NCI-H2227 (cell line): Measurements from ENCODE around the gene RASA3.
A peak's percentile ranks its signal among the peaks of the same experiment; 100 is the strongest.
"Not testable (repeated sequence)": the region's sequence is repeated elsewhere in the genome, so short reads cannot be mapped to it uniquely, and the experiment has no call there.

Experiments
- DNase-seq: peaks from one replicate; lab custom pipeline; 2025; ENCODE audit not compliant: unreplicated experiment; lab: John Stamatoyannopoulos, UW

The RASA3 gene

DNA sequence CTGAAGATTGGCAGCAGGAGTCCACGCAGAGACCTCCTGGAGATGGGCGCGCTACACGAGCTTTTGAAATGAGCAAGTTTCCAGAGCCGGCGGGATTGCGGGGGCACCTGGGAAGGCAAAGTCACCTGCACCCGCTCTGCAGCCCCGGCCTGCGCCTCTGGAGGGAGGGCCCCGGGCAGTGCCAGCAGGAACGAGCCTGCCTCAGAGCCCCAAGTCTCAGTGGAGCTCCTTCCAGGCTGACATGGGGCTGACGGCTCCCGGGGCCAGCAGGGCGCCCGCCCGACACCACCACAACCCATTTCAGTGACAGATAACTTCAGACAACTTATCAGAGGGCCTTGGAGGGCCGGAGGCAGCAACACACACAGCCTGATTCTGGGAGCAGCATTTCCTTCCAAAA lies 45.0 kb downstream of the RASA3 start:
- DNase-seq: no peak

DNA sequence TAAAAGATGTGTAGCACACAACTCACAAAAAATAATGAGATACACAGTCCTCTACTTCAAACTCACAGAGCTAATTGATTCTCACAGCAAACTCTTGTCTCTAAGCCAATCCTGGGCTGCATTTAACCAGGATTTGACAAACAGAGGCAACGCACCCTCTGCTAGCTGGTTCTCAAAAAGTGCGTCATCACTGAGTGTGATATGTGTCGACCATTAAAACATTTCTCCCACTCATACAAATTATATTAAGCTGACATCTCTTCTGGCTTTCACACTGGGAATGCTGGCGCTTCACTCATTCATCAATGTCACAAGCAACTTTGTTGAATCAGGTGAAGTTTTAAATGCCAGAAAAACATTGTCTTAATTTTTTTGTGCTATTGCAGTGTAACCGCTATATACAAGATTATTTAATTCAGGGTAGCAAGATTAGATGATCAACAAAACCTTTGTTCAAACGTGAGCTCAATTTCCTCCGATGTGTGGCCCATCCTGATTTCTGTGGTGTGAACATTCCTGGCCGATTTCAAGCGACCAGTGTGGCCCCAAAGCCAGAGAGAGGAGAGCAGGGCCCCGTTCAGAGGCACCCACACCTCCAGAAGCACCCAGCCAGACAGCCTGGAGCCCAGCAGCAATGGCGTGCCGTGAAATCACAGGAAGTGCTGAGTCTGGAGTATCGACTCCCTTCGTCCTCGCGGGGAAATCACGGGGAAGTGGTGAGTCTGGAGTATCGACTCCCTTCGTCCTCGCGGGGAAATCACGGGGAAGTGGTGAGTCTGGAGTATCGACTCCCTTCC lies 49.4 kb downstream of the RASA3 start:
- no peak for DNase-seq

DNA sequence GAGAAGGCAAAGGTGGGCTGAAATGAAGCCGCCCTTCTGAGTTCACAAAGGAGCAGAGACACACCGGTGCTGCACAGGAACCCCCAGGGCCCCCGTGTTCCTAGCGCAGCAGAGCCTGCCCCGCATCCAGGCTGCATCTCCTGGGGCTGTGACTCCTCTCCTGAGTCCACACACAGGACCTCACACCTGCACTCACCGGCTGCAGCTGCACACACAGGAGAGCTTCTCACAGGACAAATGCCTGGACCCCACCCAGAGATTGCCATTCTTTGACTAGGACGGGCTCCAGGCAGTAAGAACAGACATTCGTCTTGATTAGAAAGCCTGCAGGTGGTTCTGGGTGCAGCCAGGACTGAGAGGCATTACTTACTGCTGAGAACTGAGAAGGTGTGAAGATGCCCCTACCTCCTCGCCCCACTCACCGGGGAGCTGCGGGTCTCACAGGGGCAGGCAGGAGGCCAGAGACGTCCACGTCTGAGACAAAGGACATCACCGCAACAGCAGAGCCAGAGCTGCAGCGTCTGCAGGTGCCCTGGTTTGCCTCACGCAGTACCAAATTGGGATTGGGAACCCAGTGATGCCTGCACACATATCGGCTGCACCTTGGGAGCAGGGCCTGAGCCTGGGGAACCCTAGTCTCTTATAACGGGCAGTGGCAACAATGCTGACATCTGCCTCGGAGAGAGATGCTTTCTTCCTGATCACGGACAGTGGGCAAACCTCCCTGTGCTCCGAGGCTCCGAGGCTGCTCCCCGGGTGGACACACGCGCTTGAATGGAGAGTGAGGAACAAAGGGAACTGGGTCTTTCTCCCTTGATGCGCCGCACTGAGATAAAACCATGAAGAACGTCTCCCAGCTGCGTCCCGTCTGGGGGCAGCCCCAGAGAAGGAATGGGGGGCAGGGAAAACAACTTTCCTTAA lies 50.4 kb downstream of the RASA3 start:
- DNase-seq: no peak

DNA sequence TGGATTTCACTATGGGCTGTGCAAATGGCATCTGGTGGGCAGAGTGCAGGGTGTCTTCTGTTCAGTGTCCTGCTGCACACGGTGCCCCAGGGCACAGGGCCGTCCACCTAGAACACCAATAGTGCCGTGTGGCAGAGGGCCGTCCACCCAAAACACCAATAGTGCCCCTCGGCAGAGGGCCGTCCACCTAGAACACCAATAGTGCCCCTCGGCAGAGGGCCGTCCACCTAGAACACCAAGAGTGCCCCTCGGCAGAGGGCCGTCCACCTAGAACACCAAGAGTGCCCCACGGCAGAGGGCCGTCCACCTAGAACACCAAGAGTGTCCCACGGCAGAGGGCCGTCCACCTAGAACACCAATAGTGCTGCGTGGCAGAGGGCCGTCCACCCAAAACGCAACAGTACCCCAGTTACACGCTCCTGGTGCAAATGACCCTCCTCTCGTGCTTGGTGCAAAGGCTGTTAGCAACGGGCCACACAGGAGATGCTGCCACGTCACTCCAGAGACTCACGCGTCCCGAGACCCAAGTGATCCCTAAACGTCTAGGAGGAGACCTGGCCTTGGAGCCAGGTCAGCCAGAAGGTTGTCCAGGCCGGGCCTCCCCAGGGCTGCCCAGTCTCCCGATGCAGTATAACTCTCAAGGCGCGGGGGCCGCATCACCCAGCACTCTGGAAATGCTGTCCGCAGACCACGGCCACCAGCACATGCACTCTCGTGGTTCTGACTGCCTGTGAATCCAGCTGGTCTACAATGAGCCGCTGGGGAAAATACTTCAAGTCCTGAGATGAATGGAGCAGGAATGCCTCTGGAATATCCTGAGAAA lies 51.5 kb downstream of the RASA3 start:
- DNase-seq: no peak

DNA sequence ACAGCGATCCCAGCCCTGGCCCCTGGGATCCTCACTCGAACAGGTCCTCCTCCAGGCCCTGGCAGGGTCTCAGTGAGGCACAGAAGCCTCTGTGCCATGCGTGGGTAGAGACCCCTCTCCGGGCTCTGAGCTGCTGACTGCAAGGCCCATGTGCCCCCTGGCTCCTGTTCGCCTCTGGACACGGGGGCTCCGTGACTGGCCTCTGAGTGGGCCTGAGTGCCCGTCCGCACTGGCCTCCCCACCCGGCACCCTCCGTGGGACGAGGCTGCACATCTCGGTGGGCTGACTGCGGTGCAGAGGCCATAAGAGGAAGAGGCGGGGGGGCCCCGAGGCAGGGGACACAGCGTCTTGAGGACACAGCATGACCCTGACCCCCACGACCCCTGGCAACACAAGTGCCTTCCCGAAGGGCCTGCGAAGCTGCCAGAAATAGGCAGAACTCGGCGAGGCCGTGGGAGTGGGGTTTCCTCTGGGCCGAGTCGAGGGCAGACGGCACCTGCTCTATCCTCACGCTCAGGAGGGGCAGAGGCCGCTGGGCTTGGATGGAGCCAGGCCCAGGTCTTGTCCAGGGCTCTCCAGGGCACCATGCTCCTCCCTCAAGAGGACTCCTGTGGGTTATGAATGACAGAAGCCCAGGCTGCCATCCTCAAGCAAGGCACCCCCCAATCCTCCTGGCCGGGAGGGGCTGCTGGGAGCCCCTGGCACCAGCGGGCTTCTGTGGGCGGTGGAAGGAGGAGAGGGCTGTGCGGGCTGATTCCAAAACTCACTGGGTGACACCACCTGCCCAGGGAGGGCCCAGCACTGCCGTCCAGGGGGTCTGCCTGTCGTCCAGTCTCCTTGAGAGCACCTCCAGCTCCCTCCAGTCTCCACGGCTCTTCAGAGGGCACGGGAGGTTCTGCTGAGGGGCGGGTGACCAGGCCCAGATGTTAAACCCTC lies 52.6 kb downstream of the RASA3 start:
- no peak for DNase-seq

DNA sequence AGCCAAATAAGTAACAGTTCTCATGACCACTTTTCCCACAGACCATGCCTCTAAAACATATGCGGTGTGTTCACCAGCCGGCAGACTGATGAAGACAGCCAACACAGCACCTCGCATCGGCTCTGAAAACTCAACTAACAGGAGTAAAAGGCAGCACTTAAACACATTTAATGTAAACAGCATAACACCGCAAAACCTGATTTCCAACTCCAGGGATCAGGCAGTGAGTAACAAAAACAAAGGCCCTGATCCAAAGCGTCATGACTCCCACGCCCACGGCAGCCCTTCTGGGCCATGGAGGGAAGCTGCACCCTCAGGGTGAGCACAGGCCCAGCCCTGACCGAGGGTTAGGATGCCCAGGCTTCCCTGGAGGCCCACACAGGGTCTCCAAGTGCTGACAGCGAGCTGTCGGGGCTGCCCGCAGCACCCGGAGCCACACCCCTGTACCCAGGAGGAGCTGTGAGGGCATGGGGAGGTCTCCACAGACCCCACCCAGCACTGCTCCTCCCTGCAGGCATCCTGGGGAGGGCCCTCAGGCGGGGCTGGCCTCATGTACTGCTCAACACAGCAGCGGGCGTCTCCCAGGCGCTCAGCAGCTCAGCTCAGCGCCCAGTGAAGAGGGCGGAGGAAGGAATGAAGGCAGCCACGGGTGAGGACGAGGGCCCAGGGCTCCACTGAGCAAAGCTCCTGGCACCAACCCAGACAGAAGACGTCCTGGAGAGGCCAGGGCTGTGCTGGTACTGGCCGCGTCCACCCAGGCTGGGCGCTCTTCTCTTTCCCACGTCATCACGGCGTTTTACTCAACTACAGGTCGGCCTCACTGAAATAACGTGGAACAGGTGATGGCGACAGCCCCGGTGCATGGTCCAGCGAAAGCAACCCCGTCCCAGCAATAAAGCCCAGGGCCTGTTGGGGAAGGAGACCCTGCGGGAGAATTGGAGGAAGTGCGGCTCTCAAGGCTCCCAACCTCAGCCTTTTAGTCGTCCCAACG lies 53.7 kb downstream of the RASA3 start:
- no peak for DNase-seq

DNA sequence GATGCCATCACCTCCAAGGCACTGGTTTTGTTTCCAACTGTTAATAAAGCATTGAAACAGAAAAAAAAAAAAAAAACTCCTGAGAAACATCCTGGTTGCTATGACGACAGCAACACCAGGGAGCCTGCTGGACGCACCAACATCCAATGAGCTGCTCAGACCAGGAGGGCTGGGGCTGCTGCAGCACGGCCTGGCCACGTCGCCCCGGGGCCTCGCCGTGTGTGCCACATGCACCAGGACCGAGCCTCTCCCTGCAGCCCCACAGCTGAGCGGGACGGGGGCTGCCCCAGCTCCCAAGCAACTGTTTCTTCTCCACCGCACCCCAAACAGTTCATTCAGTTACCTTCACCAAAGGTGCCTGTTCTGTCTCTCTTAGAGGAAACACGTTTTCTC lies 54.5 kb downstream of the RASA3 start:
- peak; percentile 80 for DNase-seq

DNA sequence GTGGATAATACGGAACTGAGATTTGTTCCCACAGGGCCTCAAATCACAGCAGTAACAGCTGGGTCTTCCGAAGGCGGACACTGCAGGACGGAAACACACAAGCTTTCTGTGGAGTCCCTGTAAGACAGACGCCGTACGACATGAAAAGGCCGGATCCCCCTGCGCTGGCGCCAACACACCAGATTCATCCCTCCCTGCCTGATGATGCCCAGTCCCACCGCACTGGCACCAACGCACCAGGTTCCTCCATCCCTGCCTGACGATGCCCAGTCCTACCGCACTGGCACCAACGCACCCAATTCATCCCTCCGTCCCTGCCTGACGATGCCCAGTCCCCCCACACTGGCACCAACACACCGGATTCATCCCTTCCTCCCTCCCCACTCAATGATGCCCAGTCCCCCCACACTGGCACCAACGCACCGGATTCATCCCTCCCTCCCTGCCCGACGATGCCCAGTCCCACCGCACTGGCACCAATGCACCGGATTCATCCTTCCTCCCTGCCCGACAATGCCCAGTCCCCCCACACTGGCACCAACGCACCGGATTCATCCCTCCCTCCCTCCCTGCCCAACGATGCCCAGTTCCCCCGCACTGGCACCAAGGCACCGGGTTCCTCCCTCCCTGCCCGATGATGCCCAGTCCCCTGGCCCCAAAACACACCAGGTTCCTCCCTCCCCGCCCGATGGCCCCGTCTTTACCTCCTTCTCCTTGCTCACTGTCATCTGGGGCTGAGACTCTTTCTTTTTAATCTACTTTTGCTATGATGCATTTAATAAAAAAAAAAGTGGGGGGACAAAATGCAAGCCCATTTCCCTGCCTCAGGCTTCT lies 55.1 kb downstream of the RASA3 start:
- DNase-seq: no peak

DNA sequence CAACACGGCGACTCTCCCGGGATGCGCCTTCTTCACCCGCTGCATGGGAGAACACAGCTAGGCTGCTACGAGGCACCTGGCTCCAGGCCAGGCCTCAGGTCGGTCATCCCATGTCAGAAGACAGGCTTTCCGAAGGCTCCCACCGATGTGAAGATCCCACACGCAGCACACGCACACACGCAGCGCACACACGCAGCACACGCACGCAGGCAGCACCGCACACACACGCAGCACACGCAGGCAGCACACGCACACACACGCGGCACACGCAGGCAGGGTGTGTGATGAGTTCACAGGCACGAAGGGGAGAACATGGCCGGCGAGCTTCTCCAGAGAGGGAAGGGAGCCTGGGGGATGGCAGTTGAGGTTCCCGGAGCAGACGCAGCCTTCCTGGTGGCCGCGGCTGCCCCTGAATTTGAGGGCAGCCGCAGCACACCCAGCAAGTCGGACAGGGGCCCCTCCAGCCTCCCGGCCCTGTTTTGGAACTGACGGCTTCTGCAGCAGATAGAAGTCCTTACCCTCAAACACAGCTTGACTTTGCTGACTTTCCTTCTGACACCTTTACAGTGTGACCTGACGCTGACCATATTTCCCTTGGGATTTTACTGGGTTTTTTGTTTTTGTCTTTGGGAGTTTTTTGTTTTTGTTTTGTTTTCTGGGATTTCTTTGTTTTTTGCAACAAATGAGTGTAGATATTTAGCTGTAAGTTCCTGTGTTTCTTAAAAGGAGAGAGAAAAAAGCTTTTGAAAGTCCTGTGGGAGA lies 55.9 kb downstream of the RASA3 start:
- no peak for DNase-seq

DNA sequence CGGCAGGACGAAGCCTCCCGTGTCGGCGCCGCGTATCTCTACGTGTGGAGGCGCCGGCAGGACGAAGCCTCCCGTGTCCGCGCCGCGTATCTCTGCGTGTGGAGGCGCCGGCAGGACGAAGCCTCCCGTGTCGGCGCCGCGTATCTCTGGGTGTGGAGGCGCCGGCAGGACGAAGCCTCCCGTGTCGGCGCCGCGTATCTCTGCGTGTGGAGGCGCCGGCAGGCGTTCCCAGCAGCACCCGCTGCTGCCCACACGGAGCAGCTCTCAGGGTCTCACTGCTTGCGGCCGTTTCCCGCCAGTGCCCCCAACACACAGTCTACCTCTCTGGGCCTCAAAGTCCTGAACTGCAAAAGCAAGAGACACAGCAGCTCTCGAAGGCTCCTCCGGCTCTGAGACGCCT lies 56.6 kb downstream of the RASA3 start:
- DNase-seq: not testable (repeated sequence)

DNA sequence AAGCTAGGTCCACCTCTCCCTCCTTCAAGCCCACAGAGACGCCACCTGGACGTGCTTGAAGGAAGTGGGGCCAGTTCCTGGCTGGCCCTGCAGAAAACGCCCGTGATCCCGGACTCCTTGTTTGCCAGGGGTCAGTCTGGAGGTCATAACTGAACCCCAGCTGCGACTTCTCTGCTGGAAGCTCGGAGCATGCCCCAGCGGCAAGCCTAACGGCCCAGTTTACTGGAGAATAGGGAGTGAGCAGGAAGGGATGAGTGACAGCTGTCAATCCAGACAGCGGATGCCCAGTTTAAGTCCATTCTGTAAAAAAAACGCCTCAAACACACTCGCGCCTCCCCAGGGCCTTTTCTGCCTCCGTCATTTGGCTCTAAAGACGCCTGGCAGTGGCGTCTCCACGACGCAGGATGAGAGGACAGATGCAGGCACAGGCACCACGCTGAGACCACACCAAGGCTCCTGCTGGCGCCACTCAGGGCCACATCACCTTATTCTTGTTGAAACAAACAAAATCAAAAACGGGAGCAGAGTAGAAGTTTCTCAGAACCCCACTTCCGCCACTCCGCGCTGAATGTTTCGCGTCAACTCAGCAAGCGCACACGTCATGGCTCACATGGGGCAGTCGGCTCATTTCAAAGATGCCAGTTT lies 57.6 kb downstream of the RASA3 start:
- no peak for DNase-seq

DNA sequence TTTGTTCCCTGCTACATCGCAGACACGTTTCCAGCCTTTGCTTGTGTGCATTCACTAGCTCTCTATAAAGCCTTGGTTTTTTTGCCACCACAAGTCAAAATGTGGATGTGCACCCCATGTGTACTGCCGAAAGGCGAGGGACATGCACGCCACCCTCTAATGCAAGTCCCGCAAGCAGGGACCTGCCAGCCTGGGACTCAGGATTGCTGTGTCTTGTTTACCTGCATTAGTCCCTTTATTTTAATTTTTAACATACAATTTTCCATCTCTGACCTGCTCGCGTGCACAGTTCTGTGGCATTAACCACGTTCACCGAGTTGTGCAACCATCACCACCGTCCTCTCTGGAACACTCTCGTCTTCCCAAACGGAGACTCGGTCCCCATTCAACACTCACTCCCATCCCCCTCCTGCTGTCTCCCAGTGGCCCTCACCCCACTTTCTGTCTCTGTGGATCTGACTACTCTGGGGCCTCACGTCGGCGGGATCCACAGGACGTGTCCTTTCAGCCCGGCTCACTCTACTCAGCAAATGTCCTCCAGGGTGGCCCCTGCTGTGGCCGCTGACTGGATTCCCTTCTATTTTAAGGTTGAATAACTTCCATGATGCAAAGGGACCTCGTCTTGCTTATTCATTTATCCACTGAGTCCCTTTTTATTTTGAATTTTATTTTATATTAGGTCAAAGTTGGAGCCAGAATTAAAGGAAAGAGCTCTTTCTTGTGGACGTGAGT lies 58.4 kb downstream of the RASA3 start:
- no peak for DNase-seq

DNA sequence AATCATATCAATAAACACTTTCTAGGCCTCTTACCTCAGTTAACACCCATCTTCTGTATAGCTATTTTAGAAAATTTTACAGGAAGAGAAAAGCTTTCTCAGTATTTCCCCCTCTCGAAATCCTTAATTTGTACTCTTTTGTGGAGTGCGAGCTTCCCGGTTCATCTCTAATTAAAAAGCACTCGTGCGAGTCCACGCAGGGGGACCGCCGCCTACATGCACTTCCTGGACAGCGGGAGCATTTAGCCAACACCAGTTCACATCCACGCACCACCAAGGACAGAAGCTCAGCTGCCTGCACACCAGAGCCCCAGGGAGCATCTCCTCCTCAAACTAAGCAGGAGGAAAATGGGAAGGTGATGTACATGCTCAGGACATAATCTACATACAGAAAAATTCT lies 60.0 kb downstream of the RASA3 start:
- DNase-seq: no peak

DNA sequence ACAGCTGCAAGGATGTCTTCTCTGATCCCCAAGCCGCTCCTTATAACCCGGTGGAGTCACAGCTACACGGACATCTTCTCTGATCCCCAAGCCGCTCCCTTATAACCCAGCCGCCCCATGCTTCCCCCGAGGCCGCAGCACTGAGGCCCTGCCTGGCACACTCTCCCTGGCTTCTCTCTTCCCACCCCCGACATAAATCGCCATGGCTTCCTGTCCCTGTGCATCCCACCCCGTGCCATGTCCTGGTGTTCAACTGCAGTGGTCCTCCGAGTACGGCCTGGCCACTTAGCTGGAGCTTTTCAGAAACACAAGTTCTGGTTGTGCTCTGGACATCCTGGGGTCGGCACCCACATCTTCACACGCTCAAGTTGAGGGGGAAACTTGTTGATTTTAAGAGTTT lies 60.4 kb downstream of the RASA3 start:
- DNase-seq: no peak

DNA sequence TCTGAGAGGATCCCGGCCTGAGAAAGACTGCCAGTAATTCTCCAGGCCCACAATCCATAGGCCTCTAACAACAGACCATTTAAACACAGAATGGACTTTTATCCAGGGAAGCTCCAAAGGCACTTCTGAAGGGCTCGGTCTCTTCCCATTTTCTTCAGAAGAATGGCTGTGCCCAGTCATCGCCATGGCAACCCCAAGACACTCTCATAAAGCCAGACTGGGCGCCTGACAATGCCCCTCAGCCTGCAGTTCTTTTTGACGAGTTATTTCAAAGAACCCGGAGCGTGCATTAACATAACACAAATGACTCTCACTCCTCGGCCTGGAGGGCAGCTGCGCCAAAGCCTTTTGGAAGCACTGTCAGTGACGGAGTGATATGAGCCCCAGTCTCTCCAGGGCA lies 61.0 kb downstream of the RASA3 start:
- DNase-seq: peak; percentile 59

DNA sequence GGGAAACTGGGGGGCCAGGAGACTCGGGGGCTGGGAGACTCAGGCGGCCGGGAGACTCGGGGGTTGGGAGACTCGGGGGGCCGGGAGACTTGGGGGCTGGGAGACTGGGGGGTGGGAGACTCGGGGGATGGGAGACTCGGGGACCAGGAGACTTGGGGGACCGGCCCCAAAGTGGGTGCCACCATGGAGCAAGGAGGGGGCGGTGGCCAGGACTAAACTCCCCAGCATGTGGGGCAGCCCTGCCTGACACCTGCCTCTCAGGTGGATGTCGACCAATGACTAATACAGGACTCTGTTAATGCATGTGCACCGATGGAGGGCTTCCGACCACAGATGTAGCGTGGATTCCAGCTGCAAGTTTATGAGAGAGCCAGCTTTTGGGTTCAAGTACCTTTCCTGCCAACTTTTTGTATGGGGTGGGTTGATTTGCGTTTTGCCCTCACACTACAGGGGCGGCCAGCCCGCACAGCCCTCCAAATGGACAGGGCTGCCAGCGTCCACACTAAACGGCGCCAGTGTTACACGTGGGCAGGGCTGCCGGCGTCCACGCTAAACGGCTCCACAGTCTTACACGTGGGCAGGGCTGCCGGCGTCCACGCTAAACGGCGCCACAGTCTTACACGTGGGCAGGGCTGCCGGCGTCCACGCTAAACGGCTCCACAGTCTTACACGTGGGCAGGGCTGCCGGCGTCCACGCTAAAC lies 62.2 kb downstream of the RASA3 start:
- DNase-seq: no peak
